HEK293 (cell line): ENCODE data around the gene DDAH1.

ENCODE experiments used
- BCL11A ChIP-seq: fragments of 450-650 bp; formaldehyde crosslinking; IDR thresholded peaks from 2 replicates; pipeline ENCODE4 v1.5.1; 2016; ENCODE audit warnings: low read depth, missing biosample characterization, missing genetic modification characterization
- CTCF ChIP-seq: fragments of 450-650 bp; formaldehyde crosslinking; IDR thresholded peaks from 2 replicates; pipeline ENCODE4 v1.5.1; 2016; ENCODE audit warnings: missing biosample characterization, missing genetic modification characterization
- GFI1B ChIP-seq: fragments of 450-650 bp; formaldehyde crosslinking; IDR thresholded peaks from 2 replicates; pipeline ENCODE4 v1.5.1; 2016; ENCODE audit warnings: missing biosample characterization, missing genetic modification characterization
- IKZF3 ChIP-seq: fragments of 450-650 bp; IDR thresholded peaks from 2 replicates; pipeline ENCODE4 v1.5.0; 2018; ENCODE audit warnings: missing biosample characterization, mild to moderate bottlenecking, missing genetic modification characterization, moderate library complexity
- PATZ1 ChIP-seq: fragments of 450-650 bp; formaldehyde crosslinking; IDR thresholded peaks from 2 replicates; pipeline ENCODE4 v1.5.1; 2016; ENCODE audit warnings: missing biosample characterization, missing genetic modification characterization
- SP3 ChIP-seq: fragments of 450-650 bp; formaldehyde crosslinking; IDR thresholded peaks from 2 replicates; pipeline ENCODE4 v1.5.1; 2016; ENCODE audit warnings: missing biosample characterization, missing genetic modification characterization
- TSHZ1 ChIP-seq: fragments of 450-650 bp; formaldehyde crosslinking; IDR thresholded peaks from 2 replicates; pipeline ENCODE4 v1.5.1; 2016; ENCODE audit warnings: missing biosample characterization, missing genetic modification characterization, borderline replicate concordance
- YY2 ChIP-seq: fragments of 450-650 bp; formaldehyde crosslinking; IDR thresholded peaks from 2 replicates; pipeline ENCODE4 v1.5.1; 2016; ENCODE audit warnings: missing biosample characterization, missing genetic modification characterization
- ZBTB7A ChIP-seq: fragments of 450-650 bp; formaldehyde crosslinking; IDR thresholded peaks from 2 replicates; pipeline ENCODE4 v1.5.1; 2016; ENCODE audit warnings: low read depth, missing biosample characterization, missing genetic modification characterization
- ZEB2 ChIP-seq: fragments of 450-650 bp; formaldehyde crosslinking; IDR thresholded peaks from 2 replicates; pipeline ENCODE4 v1.5.1; 2016; ENCODE audit warnings: missing biosample characterization, missing genetic modification characterization
- ZFP37 ChIP-seq: fragments of 450-650 bp; formaldehyde crosslinking; IDR thresholded peaks from 2 replicates; pipeline ENCODE4 v1.5.1; 2016; ENCODE audit warnings: missing biosample characterization, missing genetic modification characterization
- ZNF121 ChIP-seq: fragments of 450-650 bp; formaldehyde crosslinking; IDR thresholded peaks from 2 replicates; pipeline ENCODE4 v1.5.1; 2016; ENCODE audit warnings: missing biosample characterization, missing genetic modification characterization
- ZNF132 ChIP-seq: fragments of 450-650 bp; formaldehyde crosslinking; IDR thresholded peaks from 2 replicates; pipeline ENCODE4 v1.5.1; 2017; ENCODE audit warnings: missing biosample characterization, missing genetic modification characterization, borderline replicate concordance
- ZNF174 ChIP-seq: fragments of 450-650 bp; formaldehyde crosslinking; IDR thresholded peaks from 2 replicates; pipeline ENCODE4 v1.5.0; 2017; ENCODE audit warnings: missing biosample characterization, mild to moderate bottlenecking, missing genetic modification characterization
- ZNF324 ChIP-seq: fragments of 450-650 bp; formaldehyde crosslinking; IDR thresholded peaks from 2 replicates; pipeline ENCODE4 v1.5.1; 2016; ENCODE audit warnings: missing biosample characterization, missing genetic modification characterization
- ZNF335 ChIP-seq: fragments of 450-650 bp; formaldehyde crosslinking; conservative IDR thresholded peaks from 2 replicates; pipeline ENCODE4 v1.5.1; 2016; ENCODE audit warnings: missing biosample characterization, missing genetic modification characterization
- ZNF391 ChIP-seq: fragments of 450-650 bp; formaldehyde crosslinking; IDR thresholded peaks from 2 replicates; pipeline ENCODE4 v1.5.1; 2016; ENCODE audit warnings: low read depth, missing biosample characterization, missing genetic modification characterization, borderline replicate concordance
- ZNF426 ChIP-seq: fragments of 450-650 bp; formaldehyde crosslinking; IDR thresholded peaks from 2 replicates; pipeline ENCODE4 v1.5.1; 2017; ENCODE audit warnings: missing biosample characterization, missing genetic modification characterization, mild to moderate bottlenecking, inconsistent platforms, moderate library complexity
- ZNF530 ChIP-seq: fragments of 450-650 bp; formaldehyde crosslinking; IDR thresholded peaks from 2 replicates; pipeline ENCODE4 v1.5.1; 2016; ENCODE audit warnings: low read depth, missing biosample characterization, missing genetic modification characterization
- ZNF544 ChIP-seq: fragments of 450-650 bp; formaldehyde crosslinking; IDR thresholded peaks from 2 replicates; pipeline ENCODE4 v1.5.0; 2017; ENCODE audit warnings: missing biosample characterization, missing genetic modification characterization
- ZNF555 ChIP-seq: fragments of 450-650 bp; formaldehyde crosslinking; conservative IDR thresholded peaks from 2 replicates; pipeline ENCODE4 v1.5.1; 2017; ENCODE audit warnings: missing biosample characterization, mild to moderate bottlenecking, missing genetic modification characterization, inconsistent platforms
- ZNF560 ChIP-seq: fragments of 450-650 bp; formaldehyde crosslinking; IDR thresholded peaks from 2 replicates; pipeline ENCODE4 v1.5.1; 2017; ENCODE audit warnings: missing biosample characterization, missing genetic modification characterization, borderline replicate concordance
- ZNF610 ChIP-seq: fragments of 450-650 bp; formaldehyde crosslinking; IDR thresholded peaks from 2 replicates; pipeline ENCODE4 v1.5.1; 2016; ENCODE audit warnings: missing biosample characterization, missing genetic modification characterization, borderline replicate concordance
- ZNF654 ChIP-seq: fragments of 450-650 bp; formaldehyde crosslinking; IDR thresholded peaks from 2 replicates; pipeline ENCODE4 v1.5.1; 2016; ENCODE audit warnings: low read depth, missing biosample characterization, missing genetic modification characterization
- ZNF707 ChIP-seq: fragments of 450-650 bp; formaldehyde crosslinking; IDR thresholded peaks from 2 replicates; pipeline ENCODE4 v1.5.1; 2016; ENCODE audit warnings: missing biosample characterization, missing genetic modification characterization
- TF ChIP-seq, protein P1 (sequence below): fragments of 450-650 bp; formaldehyde crosslinking; IDR thresholded peaks from 2 replicates; pipeline ENCODE4 v1.5.1; 2016; ENCODE audit warnings: missing biosample characterization, missing genetic modification characterization
- TF ChIP-seq, protein P2 (sequence below): fragments of 450-650 bp; formaldehyde crosslinking; conservative IDR thresholded peaks from 2 replicates; pipeline ENCODE4 v1.5.1; 2016; ENCODE audit warnings: low read depth, missing biosample characterization, missing genetic modification characterization

The DDAH1 gene

DNA sequence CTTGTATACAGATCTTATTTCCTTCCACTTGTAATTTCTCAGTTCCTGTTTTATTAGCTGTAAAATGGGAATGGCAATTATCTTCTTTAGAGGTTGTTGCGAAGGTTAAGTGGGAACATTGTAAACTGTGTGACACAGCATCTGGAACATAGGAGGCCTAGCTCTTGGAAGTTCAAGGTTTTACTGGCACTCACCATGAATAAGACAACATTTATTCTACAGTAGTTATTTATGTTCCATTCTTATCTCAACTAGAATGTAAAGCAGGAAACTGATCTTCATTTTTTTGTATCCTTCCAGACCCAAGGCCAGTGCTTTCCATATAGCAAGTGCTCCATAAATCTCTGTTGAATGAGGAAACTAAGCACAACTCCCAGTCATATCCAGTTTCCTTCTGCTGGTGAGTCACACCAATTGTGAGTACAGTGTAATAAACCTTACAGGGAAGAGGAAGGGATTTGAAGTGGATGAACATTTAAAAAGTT lies 189.9 kb downstream of the DDAH1 start (continued):
- TF ChIP-seq CTCF (no peak), ZNF324 (peak; percentile 93), ZNF335 (tag by site-specific recombination) (no peak; the same call in 1 of the 2 replicates), ZNF707 (no peak), ZNF654 (tag by site-specific recombination) (no peak), ZNF174 (tag by site-specific recombination) (no peak), ZNF426 (tag by site-specific recombination) (no peak; the same call in none of the 2 replicates), ZNF121 (tag by site-specific recombination) (peak; percentile 86), GFI1B (tag by site-specific recombination) (peak; percentile 98), ZNF530 (tag by site-specific recombination) (no peak), TSHZ1 (peak; percentile 84; the same call in 1 of the 2 replicates), ZBTB7A (tag by site-specific recombination) (0 out of 2 replicates have a peak, but pooled peaks have one; percentile 56), ZFP37 (tag by site-specific recombination) (peak; percentile 76), YY2 (tag by site-specific recombination) (no peak), PATZ1 (tag by site-specific recombination) (peak; percentile 40; the same call in 1 of the 2 replicates), SP3 (tag by site-specific recombination) (peak; percentile 38; the same call in 1 of the 2 replicates), BCL11A (tag by site-specific recombination) (peak; percentile 77; the same call in 1 of the 2 replicates), ZNF555 (tag by site-specific recombination) (no peak), ZNF560 (tag by site-specific recombination) (no peak), ZNF544 (tag by site-specific recombination) (no peak), ZNF391 (peak; percentile 98), IKZF3 (tag by site-specific recombination) (no peak; the same call in none of the 2 replicates), ZEB2 (tag by site-specific recombination) (peak; percentile 98), ZNF610 (tag by site-specific recombination) (peak; percentile 89), ZNF132 (tag by site-specific recombination) (no peak)
- TF ChIP-seq, protein P1, sequence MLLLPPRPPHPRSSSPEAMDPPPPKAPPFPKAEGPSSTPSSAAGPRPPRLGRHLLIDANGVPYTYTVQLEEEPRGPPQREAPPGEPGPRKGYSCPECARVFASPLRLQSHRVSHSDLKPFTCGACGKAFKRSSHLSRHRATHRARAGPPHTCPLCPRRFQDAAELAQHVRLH (tag by site-specific recombination) = peak; percentile 99
- TF ChIP-seq, protein P2, sequence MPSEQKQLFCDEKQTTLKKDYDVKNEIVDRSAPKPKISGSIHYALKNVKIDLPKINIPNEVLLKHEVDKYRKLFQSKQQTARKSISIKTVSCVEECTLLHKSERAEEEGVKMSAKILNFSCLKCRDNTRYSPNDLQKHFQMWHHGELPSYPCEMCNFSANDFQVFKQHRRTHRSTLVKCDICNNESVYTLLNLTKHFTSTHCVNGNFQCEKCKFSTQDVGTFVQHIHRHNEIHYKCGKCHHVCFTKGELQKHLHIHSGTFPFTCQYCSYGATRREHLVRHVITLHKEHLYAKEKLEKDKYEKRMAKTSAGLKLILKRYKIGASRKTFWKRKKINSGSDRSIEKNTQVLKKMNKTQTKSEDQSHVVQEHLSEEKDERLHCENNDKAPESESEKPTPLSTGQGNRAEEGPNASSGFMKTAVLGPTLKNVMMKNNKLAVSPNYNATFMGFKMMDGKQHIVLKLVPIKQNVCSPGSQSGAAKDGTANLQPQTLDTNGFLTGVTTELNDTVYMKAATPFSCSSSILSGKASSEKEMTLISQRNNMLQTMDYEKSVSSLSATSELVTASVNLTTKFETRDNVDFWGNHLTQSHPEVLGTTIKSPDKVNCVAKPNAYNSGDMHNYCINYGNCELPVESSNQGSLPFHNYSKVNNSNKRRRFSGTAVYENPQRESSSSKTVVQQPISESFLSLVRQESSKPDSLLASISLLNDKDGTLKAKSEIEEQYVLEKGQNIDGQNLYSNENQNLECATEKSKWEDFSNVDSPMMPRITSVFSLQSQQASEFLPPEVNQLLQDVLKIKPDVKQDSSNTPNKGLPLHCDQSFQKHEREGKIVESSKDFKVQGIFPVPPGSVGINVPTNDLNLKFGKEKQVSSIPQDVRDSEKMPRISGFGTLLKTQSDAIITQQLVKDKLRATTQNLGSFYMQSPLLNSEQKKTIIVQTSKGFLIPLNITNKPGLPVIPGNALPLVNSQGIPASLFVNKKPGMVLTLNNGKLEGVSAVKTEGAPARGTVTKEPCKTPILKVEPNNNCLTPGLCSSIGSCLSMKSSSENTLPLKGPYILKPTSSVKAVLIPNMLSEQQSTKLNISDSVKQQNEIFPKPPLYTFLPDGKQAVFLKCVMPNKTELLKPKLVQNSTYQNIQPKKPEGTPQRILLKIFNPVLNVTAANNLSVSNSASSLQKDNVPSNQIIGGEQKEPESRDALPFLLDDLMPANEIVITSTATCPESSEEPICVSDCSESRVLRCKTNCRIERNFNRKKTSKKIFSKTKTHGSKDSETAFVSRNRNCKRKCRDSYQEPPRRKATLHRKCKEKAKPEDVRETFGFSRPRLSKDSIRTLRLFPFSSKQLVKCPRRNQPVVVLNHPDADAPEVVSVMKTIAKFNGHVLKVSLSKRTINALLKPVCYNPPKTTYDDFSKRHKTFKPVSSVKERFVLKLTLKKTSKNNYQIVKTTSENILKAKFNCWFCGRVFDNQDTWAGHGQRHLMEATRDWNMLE (tag by site-specific recombination) = peak; percentile 73
